Naive thymus-derived CD8-positive, alpha-beta T cell (primary cell): ENCODE measurements around the gene TCEA3. TPM values are rescaled to one million over a fixed set of nuclear protein-coding genes. Genes with fewer than 3 reads are reported as not detected.
A peak's percentile ranks its signal among the peaks of the same experiment; 100 is the strongest.

Experiments
- ATAC-seq, 2 donors: fragments of 150-1000 bp; cut with Tn5 transposase in 1 of 2; sonication (Bioruptor Pico), chemical (Tn5 transposase) in 1 of 2; 1 replicate in 1 of 2; 2 replicates in 1 of 2; pipeline ENCODE4 v1.10.0; 2021; ENCODE audit warnings: mild to moderate bottlenecking in 2 of 2, moderate library complexity in 2 of 2
- POLR2A ChIA-PET: fragments of 350-600 bp; sonication (Branson Sonifier 250); formaldehyde crosslinking; loops from one replicate; lab custom pipeline; 2021; ENCODE audit warnings: antibody characterized with exemption; lab: Charles Lee
- DNase-seq, 10 donors: peaks; one replicate each; pipeline versions ENCODE4 v3.0.0 to v3.0.0-alpha.2; 2020 to 2022
- H3K27ac Mint-ChIP-seq, 10 donors: one replicate each; pipeline ENCODE4 v1.8.0; 2020 to 2022; ENCODE audit warnings: mild to moderate bottlenecking in 10 of 10, mixed read lengths in 10 of 10, moderate library complexity in 4 of 10, inconsistent platforms in 1 of 10
- H3K27me3 Mint-ChIP-seq, 5 donors: one replicate each; pipeline ENCODE4 v1.8.0; 2021 to 2022; ENCODE audit warnings: mixed read lengths in 5 of 5
- H3K36me3 Mint-ChIP-seq, 3 donors: one replicate each; pipeline ENCODE4 v1.8.0; 2020 to 2022; ENCODE audit warnings: mixed read lengths in 3 of 3, mild to moderate bottlenecking in 2 of 3, inconsistent platforms in 1 of 3
- H3K4me1 Mint-ChIP-seq, 4 donors: one replicate each; pipeline ENCODE4 v1.8.0; 2021 to 2022; ENCODE audit warnings: mixed read lengths in 4 of 4
- H3K4me3 Mint-ChIP-seq, 10 donors: one replicate each; pipeline ENCODE4 v1.8.0; 2020 to 2022; ENCODE audit warnings: mild to moderate bottlenecking in 10 of 10, mixed read lengths in 10 of 10, moderate library complexity in 6 of 10, inconsistent platforms in 1 of 10
- H3K9me3 Mint-ChIP-seq, 9 donors: one replicate each; pipeline ENCODE4 v1.8.0; 2020 to 2022; ENCODE audit warnings: mixed read lengths in 9 of 9, mild to moderate bottlenecking in 3 of 9, inconsistent platforms in 1 of 9, moderate library complexity in 1 of 9
- polyA plus RNA-seq, 3 donors: library from polyadenylated mRNA; unstranded; fragments of 300-500 nt; fragmentation: Illumina TruSeq; gene quantifications; one replicate each; pipeline ENCODE4 v1.2.3, GENCODE V29; 2021
- total RNA-seq, 8 experiments: library from RNA in 2 of 8; stranded (reverse) in 2 of 8; gene quantifications; one replicate each; pipeline ENCODE4 v1.2.3 and lab custom pipeline; 2021 to 2026

The TCEA3 gene
- total and polyA plus RNA-seq, 5 experiments from 2014 or later: 22.5 to 44.4 (median 32.4) TPM

DNA sequence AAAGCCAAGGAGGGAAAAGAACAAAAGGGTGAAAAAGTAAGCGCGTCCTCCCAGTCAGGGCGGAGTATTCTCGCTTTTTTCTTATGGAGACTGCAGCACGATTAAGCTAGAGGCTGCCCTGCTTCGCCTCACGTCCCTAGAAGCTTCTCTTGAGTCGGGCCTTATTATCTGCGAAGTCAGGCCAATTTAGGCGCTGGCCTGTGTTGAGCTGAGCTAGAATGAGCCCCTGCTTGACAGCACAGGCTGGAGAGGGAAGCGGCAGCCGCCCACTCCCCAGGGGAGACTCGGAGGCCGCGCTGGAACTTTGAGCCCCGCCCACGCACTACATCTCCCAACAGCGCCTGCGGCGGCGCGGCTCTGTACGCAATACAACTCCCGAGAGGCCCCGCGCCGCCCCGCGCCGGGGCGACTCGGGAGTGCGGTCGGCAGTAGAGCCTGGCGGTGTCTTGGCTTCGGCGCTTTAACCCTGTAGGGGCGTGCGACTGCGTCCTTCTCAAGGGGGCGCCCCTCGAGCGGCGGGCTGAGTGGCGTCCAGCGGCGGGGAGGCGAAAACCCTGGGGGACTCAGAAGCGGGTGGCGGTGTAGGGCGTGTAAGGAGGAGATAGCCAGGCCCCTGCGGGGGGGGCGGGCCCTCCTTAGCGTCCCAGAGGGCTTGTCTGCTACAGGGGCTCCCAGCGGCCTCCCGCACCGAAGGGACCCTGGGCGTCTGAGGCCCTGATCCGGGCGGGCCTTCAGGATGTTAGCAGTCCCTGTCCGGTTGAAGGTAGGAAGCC, 55.8 kb downstream of the TCEA3 start:
- H3K27ac Mint-ChIP-seq: peak overlapping the region; percentile 82 to 99 (median 98)
- ATAC-seq: peak; percentile 80 to 81
- H3K27me3 Mint-ChIP-seq: no peaks in the 10 kb centered on the region

DNA sequence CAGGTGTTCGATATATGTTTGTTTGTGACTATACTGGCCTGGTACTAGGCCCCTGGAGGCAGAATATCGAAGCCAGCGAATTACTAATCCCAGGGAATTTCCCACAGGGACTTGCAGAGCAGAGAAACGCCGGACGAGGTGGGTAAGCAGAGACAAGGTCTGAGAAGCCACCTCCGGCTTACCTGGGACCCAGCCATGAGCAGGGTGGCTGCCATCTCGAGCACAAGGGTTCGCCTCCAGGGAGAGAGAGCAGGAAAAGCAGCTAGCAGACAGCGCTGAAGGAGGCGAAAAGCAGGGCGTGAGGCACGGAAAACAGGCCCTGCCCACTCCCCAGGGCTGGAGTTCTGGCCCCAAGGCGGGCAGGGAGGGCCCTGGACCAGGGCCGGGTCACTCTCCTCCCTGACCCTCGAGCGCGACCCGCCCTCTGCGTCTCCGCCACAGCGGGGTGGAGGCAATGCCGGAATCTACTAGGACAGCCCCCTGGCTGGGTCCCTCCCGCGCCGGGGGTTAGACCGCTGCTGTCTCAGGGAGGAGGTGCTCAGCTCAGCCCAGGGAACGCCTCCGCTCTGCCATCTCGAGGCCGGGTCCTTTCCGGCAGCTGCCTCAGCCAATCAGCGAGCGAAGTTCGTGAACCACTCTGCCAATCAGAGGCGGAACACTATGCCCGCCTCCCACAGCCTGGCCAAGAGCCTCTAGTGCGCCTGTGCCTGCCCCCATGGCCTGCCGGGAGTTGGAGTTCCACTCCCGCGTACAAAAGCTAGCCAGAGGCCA, 56.6 kb downstream of the TCEA3 start:
- peak; percentile 87 to 91 for ATAC-seq
- POLR2A ChIA-PET: interaction anchor here (0.7 to 5.0 kb wide), 8 partner anchors 8 to 349 kb away, joined by 3 to 86 read pairs (median 5); partner anchors contain the start of genes ASAP3, HNRNPR, KDM1A and RPL11
- H3K36me3 Mint-ChIP-seq: peaks cover 2 to 26% (median 23%) of the 10 kb centered on the region in 3 donors

More for the DNA sequence above, 55.8 kb downstream of the TCEA3 start:
- POLR2A ChIA-PET: interaction anchor here (0.7 to 5.0 kb wide), 8 partner anchors 8 to 350 kb away, joined by 3 to 86 read pairs (median 5); partner anchors contain the start of genes ASAP3, HNRNPR, KDM1A and RPL11
- peak; percentile 77 to 91 (median 84) for DNase-seq
- Mint-ChIP-seq H3K4me1 (peaks cover 23 to 46% (median 40%) of the 10 kb centered on the region in 4 donors), H3K9me3 (peaks cover 0 to 9% (median 0%) of the 10 kb centered on the region in 9 donors), H3K4me3 (peak overlapping the region; percentile 97 to 100 (median 99)), H3K36me3 (peaks cover 0 to 18% (median 16%) of the 10 kb centered on the region in 3 donors)

DNA sequence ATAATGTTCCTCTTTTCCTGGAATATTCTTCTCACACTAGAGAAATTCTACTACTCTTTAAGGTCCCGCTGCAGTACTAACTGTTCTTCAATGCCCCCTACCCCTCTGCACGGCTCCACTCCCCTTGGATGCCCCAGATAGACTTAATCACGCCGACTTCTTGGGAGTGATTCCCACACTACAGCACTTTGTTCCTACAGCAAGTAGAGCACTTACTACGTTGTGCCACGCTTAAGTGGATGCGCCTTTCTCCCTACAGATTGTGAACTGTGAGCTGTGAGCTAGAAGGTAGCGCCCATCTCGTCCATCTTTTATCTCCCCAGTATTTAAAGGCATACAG, 57.1 kb downstream of the TCEA3 start:
- DNase-seq: peak in 1 of 10 donors; percentile 3
- no peak for ATAC-seq
- Mint-ChIP-seq H3K27me3 (no peaks in the 10 kb centered on the region), H3K4me1 (peaks cover 24 to 46% (median 40%) of the 10 kb centered on the region in 4 donors), H3K27ac (peak overlapping the region; percentile 82 to 99 (median 98)), H3K9me3 (peaks cover 0 to 22% (median 6%) of the 10 kb centered on the region in 9 donors), H3K4me3 (peak overlapping the region; percentile 97 to 100 (median 99)), H3K36me3 (peaks cover 7 to 32% (median 28%) of the 10 kb centered on the region in 3 donors)
- POLR2A ChIA-PET: interaction anchor here (1.5 to 5.0 kb wide), 4 partner anchors 22 to 324 kb away, joined by 5 to 86 read pairs (median 8); partner anchors contain the start of genes ASAP3, HNRNPR and RPL11

More for the DNA sequence above, 56.6 kb downstream of the TCEA3 start:
- peaks cover 23 to 46% (median 40%) of the 10 kb centered on the region in 4 donors for H3K4me1 Mint-ChIP-seq
- peak overlapping the region; percentile 97 to 100 (median 99) for H3K4me3 Mint-ChIP-seq
- peak overlapping the region; percentile 82 to 99 (median 98) for H3K27ac Mint-ChIP-seq
- no peaks in the 10 kb centered on the region for H3K27me3 Mint-ChIP-seq
- peaks cover 0 to 16% (median 1%) of the 10 kb centered on the region in 9 donors for H3K9me3 Mint-ChIP-seq
- peak; percentile 91 to 99 (median 98) for DNase-seq

DNA sequence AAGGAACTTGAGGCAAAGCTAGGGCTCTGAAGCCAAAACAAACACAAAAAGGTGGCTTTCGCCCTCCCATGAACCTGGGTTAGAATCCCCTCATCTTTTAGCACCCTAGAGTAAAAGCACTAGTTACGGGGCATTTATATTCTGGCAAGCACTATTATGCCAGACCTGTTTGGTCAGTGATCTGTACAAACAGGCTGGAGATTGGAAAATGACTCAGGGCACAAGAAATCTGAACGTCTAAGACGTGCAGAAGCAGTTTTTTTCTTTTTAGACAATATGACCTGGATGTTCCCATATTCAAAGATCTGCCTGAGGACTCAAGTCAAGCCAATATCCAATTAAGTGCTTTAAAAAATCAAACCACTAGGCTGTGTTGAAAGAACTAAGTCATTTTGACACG, 58.0 kb downstream of the TCEA3 start:
- H3K36me3 Mint-ChIP-seq: peaks cover 16 to 40% (median 35%) of the 10 kb centered on the region in 3 donors

DNA sequence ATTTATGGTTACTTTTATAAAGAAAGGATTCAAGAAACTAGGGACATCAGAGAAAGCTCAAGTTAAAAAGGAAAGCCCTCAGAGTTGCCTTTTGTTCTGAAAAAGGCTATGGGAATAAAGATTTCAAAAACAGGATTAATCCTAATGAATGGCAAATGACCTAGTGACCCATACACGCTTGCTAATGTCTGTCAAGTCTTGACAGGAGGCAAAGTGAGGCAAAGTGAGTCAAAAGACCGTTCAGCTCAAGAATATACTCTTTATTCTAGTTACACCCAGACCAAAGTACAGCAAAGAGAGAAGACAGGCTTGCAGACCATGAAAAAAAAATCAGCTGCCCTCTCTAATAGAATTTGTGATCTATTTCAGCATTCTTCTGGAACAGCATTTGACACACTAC, 58.4 kb downstream of the TCEA3 start:
- POLR2A ChIA-PET: interaction anchor here (5.0 kb wide), 1 partner anchor 21 kb away, joined by 86 read pairs; the partner anchor contains the start of gene HNRNPR
- H3K27ac Mint-ChIP-seq: peak overlapping the region in 2 of 10 donors; percentile 51 to 70
- peaks cover 20 to 44% (median 38%) of the 10 kb centered on the region in 3 donors for H3K36me3 Mint-ChIP-seq
- DNase-seq (no peak), ATAC-seq (no peak)
- H3K27me3 Mint-ChIP-seq: no peaks in the 10 kb centered on the region
- peak overlapping the region in 8 of 10 donors; percentile 9 to 100 (median 98) for H3K4me3 Mint-ChIP-seq
- peaks cover 22 to 44% (median 39%) of the 10 kb centered on the region in 4 donors for H3K4me1 Mint-ChIP-seq
- peaks cover 0 to 34% (median 14%) of the 10 kb centered on the region in 9 donors for H3K9me3 Mint-ChIP-seq

More for the DNA sequence above, 58.0 kb downstream of the TCEA3 start:
- H3K27ac Mint-ChIP-seq: peak overlapping the region in 6 of 10 donors; percentile 38 to 99 (median 55)
- ATAC-seq (no peak), DNase-seq (no peak)
- POLR2A ChIA-PET: interaction anchor here (5.0 kb wide), 1 partner anchor 21 kb away, joined by 86 read pairs; the partner anchor contains the start of gene HNRNPR
- H3K27me3 Mint-ChIP-seq: no peaks in the 10 kb centered on the region
- H3K9me3 Mint-ChIP-seq: peaks cover 0 to 30% (median 11%) of the 10 kb centered on the region in 9 donors
- H3K4me1 Mint-ChIP-seq: peaks cover 22 to 46% (median 39%) of the 10 kb centered on the region in 4 donors
- H3K4me3 Mint-ChIP-seq: peak overlapping the region; percentile 97 to 100 (median 99)

DNA sequence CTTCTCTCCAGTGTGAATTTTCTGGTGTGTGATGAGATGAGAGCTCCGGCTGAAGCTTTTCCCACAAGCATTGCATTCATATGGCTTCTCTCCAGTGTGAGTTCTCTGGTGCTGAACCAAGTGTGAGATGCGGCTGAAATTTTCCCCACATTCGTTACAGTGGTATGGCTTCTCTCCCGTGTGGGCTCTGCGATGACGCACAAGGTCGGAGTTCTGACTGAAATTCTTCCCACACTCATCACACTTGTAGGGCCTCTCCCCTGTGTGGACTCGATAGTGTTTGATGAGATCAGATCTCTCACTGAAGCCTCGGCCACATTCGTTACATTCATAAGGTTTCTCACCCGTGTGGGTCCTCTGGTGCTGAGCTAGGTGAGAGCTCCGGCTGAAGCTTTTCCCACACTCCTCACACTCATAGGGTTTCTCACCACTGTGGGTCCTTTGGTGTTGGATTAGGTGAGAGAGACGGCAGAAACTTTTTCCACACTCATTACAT, 62.3 kb downstream of the TCEA3 start:
- H3K4me1 Mint-ChIP-seq: peaks cover 8 to 17% (median 13%) of the 10 kb centered on the region in 4 donors
- ATAC-seq (no peak), DNase-seq (no peak)
- H3K27me3 Mint-ChIP-seq: no peaks in the 10 kb centered on the region
- no peak overlapping the region for H3K4me3 Mint-ChIP-seq
- POLR2A ChIA-PET: interaction anchor here (0.7 to 2.3 kb wide), 3 partner anchors 14 to 69 kb away, joined by 3 to 12 read pairs (median 3); partner anchors contain the start of gene HNRNPR
- H3K27ac Mint-ChIP-seq: peak overlapping the region in 2 of 10 donors; percentile 8 to 40
- peaks cover 37 to 73% (median 50%) of the 10 kb centered on the region in 3 donors for H3K36me3 Mint-ChIP-seq
- peaks cover 0 to 53% (median 34%) of the 10 kb centered on the region in 9 donors for H3K9me3 Mint-ChIP-seq

DNA sequence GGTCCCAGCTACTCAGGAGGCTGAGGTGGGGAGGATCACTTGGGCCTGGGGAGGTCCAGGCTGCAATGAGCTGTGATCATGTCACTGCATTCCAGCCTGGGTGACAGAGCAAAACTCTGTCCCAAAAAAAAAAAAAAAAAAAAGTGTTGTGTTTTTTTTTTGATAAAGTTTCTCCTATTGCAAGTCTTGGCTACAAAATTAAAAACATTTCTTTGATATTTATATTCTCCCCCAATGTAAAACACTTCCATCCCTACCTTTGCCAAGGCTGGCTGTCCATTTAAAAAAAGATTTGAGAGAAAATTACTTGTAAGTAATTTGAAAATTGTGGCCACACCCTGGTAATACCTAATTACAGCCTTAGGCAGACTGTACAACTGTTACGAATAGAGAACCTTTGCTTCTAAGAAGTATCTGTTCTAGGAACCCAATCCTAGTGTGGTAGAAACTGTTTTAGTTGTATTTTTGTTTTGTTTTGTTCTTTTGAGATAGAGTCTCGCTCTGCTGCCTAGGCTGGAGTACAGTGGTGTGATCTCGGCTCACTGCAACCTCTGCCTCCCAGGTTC, 66.2 kb downstream of the TCEA3 start:
- Mint-ChIP-seq H3K4me1 (peaks cover 4 to 8% (median 5%) of the 10 kb centered on the region in 4 donors), H3K4me3 (no peak overlapping the region), H3K9me3 (peaks cover 0 to 46% (median 34%) of the 10 kb centered on the region in 9 donors), H3K27me3 (no peaks in the 10 kb centered on the region), H3K36me3 (peaks cover 32 to 51% (median 37%) of the 10 kb centered on the region in 3 donors), H3K27ac (no peak overlapping the region)
- DNase-seq (no peak), ATAC-seq (no peak)
- POLR2A ChIA-PET: no interaction called here

DNA sequence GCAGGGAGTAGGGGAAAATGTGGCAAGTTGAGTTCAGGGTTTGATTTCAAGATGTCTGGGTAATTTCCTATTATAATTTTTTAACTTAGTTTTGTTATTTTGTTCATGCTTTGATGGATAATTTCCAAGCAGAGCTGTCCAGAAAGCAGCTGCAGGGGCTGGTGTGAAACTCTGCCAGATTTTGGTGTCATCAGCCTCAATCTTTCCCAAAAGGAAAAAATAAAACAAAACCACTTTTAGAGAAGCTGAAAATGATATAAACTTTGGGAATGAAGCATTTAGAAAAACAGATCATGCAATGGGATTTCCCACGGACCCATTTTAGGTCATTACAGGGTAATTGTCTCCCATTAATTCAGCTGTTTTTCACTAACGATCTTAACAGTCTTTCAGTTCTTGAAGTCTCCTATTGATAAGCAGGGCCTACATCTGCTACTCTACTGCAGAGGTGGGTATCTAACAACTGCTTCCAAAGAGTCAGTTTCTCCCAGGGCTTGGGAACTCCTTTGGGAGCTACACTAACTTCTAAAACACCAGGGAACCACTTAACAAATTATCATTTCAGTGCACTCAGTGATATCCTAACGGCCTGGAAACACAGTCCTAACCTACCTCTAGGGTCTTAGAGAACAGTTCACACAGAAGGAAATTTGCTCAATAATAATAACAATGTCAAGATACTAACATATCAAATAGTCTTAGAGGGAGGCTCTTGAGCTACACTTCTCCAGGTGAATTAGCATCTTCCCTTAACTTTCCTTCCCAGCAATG, 67.2 kb downstream of the TCEA3 start:
- DNase-seq (no peak), ATAC-seq (no peak)
- no peak overlapping the region for H3K4me3 Mint-ChIP-seq
- POLR2A ChIA-PET: no interaction called here
- no peak overlapping the region for H3K27ac Mint-ChIP-seq
- peaks cover 0 to 35% (median 29%) of the 10 kb centered on the region in 9 donors for H3K9me3 Mint-ChIP-seq
- peaks cover 21 to 40% (median 29%) of the 10 kb centered on the region in 3 donors for H3K36me3 Mint-ChIP-seq
- H3K27me3 Mint-ChIP-seq: no peaks in the 10 kb centered on the region
- peaks cover 4 to 6% (median 5%) of the 10 kb centered on the region in 4 donors for H3K4me1 Mint-ChIP-seq

DNA sequence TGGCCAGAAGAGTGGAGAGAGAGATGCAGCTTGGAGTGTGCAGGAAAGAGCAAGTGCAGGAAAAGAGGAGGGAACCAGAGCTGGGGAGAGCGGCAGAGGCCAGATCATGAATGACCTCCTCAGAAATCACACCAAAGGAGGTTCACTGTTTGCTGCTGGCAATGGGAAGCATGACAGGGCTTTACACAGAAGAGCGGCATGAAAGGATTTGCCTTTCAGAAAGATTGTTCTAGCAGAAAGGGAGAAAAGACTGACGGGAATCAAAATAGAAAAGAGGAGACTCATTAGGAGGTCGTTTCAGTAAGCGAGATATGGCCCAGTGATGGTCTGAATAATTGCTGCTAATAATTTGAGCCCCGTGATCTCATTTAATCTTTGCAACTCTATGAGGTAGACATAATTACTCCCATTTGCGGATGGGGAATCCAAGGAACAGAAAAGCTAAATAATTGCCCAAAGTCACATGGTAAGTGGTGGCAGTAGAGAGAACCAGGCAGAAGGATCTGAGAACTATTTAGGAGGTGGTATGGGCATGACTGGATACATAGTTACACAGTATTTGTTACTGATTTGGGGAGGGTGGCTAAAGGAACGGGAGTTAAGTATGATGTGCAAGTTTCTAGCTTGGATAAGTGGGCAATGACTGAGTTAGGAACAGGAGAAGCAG, 67.9 kb downstream of the TCEA3 start:
- POLR2A ChIA-PET: no interaction called here
- Mint-ChIP-seq H3K4me1 (peaks cover 4 to 6% (median 5%) of the 10 kb centered on the region in 4 donors), H3K4me3 (no peak overlapping the region), H3K36me3 (peaks cover 15 to 33% (median 22%) of the 10 kb centered on the region in 3 donors), H3K27me3 (no peaks in the 10 kb centered on the region), H3K9me3 (peaks cover 0 to 28% (median 25%) of the 10 kb centered on the region in 9 donors), H3K27ac (peak overlapping the region in 1 of 10 donors; percentile 37)
- no peak for DNase-seq
- no peak for ATAC-seq

DNA sequence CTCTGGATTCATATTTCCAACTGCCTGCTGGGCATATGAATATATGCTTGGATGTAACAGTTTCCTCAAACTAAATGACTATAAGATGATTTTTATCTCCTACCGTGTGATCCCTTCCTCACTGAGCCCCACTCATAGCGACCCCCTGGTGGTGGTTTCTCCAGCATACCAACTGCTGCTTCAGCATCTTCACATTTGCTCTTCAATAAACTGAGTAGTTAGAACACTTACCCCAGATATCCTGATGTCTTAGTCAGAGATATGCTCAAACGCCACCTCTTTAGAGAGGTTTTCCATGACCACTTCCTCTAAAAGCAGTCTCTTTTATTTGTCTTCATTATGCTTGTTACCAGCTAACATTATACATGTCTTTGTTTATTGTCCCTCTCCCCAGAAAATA, 70.3 kb downstream of the TCEA3 start:
- H3K4me3 Mint-ChIP-seq: no peak overlapping the region
- POLR2A ChIA-PET: interaction anchor here (0.7 to 1.1 kb wide), 3 partner anchors 10 to 671 kb away, joined by 3 to 7 read pairs (median 4); partner anchors contain the start of gene HNRNPR
- peaks cover 0 to 6% (median 5%) of the 10 kb centered on the region in 9 donors for H3K9me3 Mint-ChIP-seq
- peak overlapping the region in 1 of 10 donors; percentile 10 for H3K27ac Mint-ChIP-seq
- DNase-seq (no peak), ATAC-seq (peak in 1 of 2 donors; percentile 48)
- H3K4me1 Mint-ChIP-seq: peaks cover 4 to 6% (median 5%) of the 10 kb centered on the region in 4 donors
- H3K36me3 Mint-ChIP-seq: peaks cover 0 to 10% (median 3%) of the 10 kb centered on the region in 3 donors
- no peaks in the 10 kb centered on the region for H3K27me3 Mint-ChIP-seq
